HEK293 (cell line): ENCODE data around the gene ODF2.

Experiments
- BCL11A ChIP-seq: fragments of 450-650 bp; formaldehyde crosslinking; IDR thresholded peaks from 2 replicates; pipeline ENCODE4 v1.5.1; 2016; ENCODE audit warnings: low read depth, missing biosample characterization, missing genetic modification characterization
- BCL11B ChIP-seq: fragments of 450-650 bp; formaldehyde crosslinking; IDR thresholded peaks from 2 replicates; pipeline ENCODE4 v1.5.1; 2016; ENCODE audit warnings: low read depth, missing biosample characterization, missing genetic modification characterization
- HOXC10 ChIP-seq: sonication (generic); formaldehyde crosslinking; IDR thresholded peaks from 2 replicates; pipeline ENCODE4 v1.8.1; 2023; ENCODE audit warnings: mild to moderate bottlenecking, missing genetic modification reagents
- INSM2 ChIP-seq: fragments of 450-650 bp; formaldehyde crosslinking; IDR thresholded peaks from 2 replicates; pipeline ENCODE4 v1.5.1; 2016; ENCODE audit warnings: missing biosample characterization, missing genetic modification characterization
- TRIM28 ChIP-seq: IDR thresholded peaks from 2 replicates; pipeline ENCODE4 v1.6.1; 2011; ENCODE audit warnings: low read length, control low read depth, borderline replicate concordance
- ZBTB7A ChIP-seq: fragments of 450-650 bp; formaldehyde crosslinking; IDR thresholded peaks from 2 replicates; pipeline ENCODE4 v1.5.1; 2016; ENCODE audit warnings: low read depth, missing biosample characterization, missing genetic modification characterization
- ZFHX2 ChIP-seq: fragments of 450-650 bp; formaldehyde crosslinking; conservative IDR thresholded peaks from 2 replicates; pipeline ENCODE4 v1.5.1; 2016; ENCODE audit warnings: missing biosample characterization, missing genetic modification characterization
- ZIC2 ChIP-seq: fragments of 450-650 bp; formaldehyde crosslinking; IDR thresholded peaks from 2 replicates; pipeline ENCODE4 v1.5.1; 2016; ENCODE audit warnings: missing biosample characterization, missing genetic modification characterization
- ZNF10 ChIP-seq: fragments of 450-650 bp; formaldehyde crosslinking; IDR thresholded peaks from 2 replicates; pipeline ENCODE4 v1.5.1; 2017; ENCODE audit warnings: missing biosample characterization, missing genetic modification characterization
- ZNF112 ChIP-seq: fragments of 450-650 bp; formaldehyde crosslinking; IDR thresholded peaks from 2 replicates; pipeline ENCODE4 v1.5.0; 2017; ENCODE audit warnings: missing biosample characterization, missing genetic modification characterization
- ZNF174 ChIP-seq: fragments of 450-650 bp; formaldehyde crosslinking; IDR thresholded peaks from 2 replicates; pipeline ENCODE4 v1.5.0; 2017; ENCODE audit warnings: missing biosample characterization, mild to moderate bottlenecking, missing genetic modification characterization
- ZNF2 ChIP-seq: fragments of 450-650 bp; formaldehyde crosslinking; IDR thresholded peaks from 2 replicates; pipeline ENCODE4 v1.5.1; 2016; ENCODE audit warnings: missing biosample characterization, missing genetic modification characterization
- ZNF214 ChIP-seq: fragments of 450-650 bp; formaldehyde crosslinking; IDR thresholded peaks from 2 replicates; pipeline ENCODE4 v1.5.1; 2017; ENCODE audit warnings: missing biosample characterization, mild to moderate bottlenecking, missing genetic modification characterization, borderline replicate concordance
- ZNF221 ChIP-seq: fragments of 450-650 bp; formaldehyde crosslinking; IDR thresholded peaks from 2 replicates; pipeline ENCODE4 v1.5.1; 2017; ENCODE audit warnings: missing biosample characterization, missing genetic modification characterization, borderline replicate concordance
- ZNF302 ChIP-seq: fragments of 450-650 bp; formaldehyde crosslinking; IDR thresholded peaks from 2 replicates; pipeline ENCODE4 v1.5.1; 2016; ENCODE audit warnings: missing biosample characterization, missing genetic modification characterization, low read depth
- ZNF341 ChIP-seq: fragments of 450-650 bp; formaldehyde crosslinking; IDR thresholded peaks from 2 replicates; pipeline ENCODE4; 2016; ENCODE audit warnings: low read depth, missing biosample characterization, missing genetic modification characterization
- ZNF433 ChIP-seq: fragments of 450-650 bp; formaldehyde crosslinking; IDR thresholded peaks from 2 replicates; pipeline ENCODE4 v1.5.1; 2016; ENCODE audit warnings: missing biosample characterization, missing genetic modification characterization, low read depth
- ZNF549 ChIP-seq: fragments of 450-650 bp; IDR thresholded peaks from 2 replicates; pipeline ENCODE4 v1.5.1; 2018; ENCODE audit warnings: missing biosample characterization, missing genetic modification characterization, mild to moderate bottlenecking, inconsistent platforms, moderate library complexity
- ZNF558 ChIP-seq: fragments of 450-650 bp; formaldehyde crosslinking; IDR thresholded peaks from 2 replicates; pipeline ENCODE4 v1.5.1; 2016; ENCODE audit warnings: missing biosample characterization, missing genetic modification characterization
- ZNF571 ChIP-seq: fragments of 450-650 bp; formaldehyde crosslinking; IDR thresholded peaks from 2 replicates; pipeline ENCODE4 v1.5.0; 2017; ENCODE audit warnings: missing biosample characterization, missing genetic modification characterization
- ZNF600 ChIP-seq: fragments of 450-650 bp; formaldehyde crosslinking; IDR thresholded peaks from 2 replicates; pipeline ENCODE4 v1.5.1; 2016; ENCODE audit warnings: missing biosample characterization, missing genetic modification characterization
- ZNF626 ChIP-seq: fragments of 450-650 bp; sonication (Bioruptor Pico); formaldehyde crosslinking; IDR thresholded peaks from 2 replicates; pipeline ENCODE4 v1.5.1; 2018; ENCODE audit warnings: missing biosample characterization, missing genetic modification characterization, inconsistent platforms
- ZNF843 ChIP-seq: fragments of 450-650 bp; formaldehyde crosslinking; IDR thresholded peaks from 2 replicates; pipeline ENCODE4 v1.5.1; 2016; ENCODE audit warnings: missing biosample characterization, missing genetic modification characterization
- TF ChIP-seq, protein P1 (sequence below): fragments of 450-650 bp; formaldehyde crosslinking; IDR thresholded peaks from 2 replicates; pipeline ENCODE4 v1.5.1; 2016; ENCODE audit warnings: missing biosample characterization, missing genetic modification characterization
- TF ChIP-seq, protein P2 (sequence below): fragments of 450-650 bp; formaldehyde crosslinking; IDR thresholded peaks from 2 replicates; pipeline ENCODE4 v1.5.1; 2017; ENCODE audit warnings: missing biosample characterization, missing genetic modification characterization
- TF ChIP-seq, protein P3 (sequence below): fragments of 450-650 bp; formaldehyde crosslinking; IDR thresholded peaks from 2 replicates; pipeline ENCODE4; 2016; ENCODE audit warnings: missing biosample characterization, missing genetic modification characterization
- TF ChIP-seq, protein P4 (sequence below): fragments of 450-650 bp; formaldehyde crosslinking; optimal IDR thresholded peaks from 2 replicates; pipeline ENCODE3; 2016; ENCODE audit warnings: missing biosample characterization, mild to moderate bottlenecking, missing genetic modification characterization
- TF ChIP-seq, protein P5 (sequence below): fragments of 450-650 bp; formaldehyde crosslinking; IDR thresholded peaks from 2 replicates; pipeline ENCODE4 v1.5.0; 2017; ENCODE audit warnings: missing biosample characterization, missing genetic modification characterization, borderline replicate concordance

Gene ODF2

DNA sequence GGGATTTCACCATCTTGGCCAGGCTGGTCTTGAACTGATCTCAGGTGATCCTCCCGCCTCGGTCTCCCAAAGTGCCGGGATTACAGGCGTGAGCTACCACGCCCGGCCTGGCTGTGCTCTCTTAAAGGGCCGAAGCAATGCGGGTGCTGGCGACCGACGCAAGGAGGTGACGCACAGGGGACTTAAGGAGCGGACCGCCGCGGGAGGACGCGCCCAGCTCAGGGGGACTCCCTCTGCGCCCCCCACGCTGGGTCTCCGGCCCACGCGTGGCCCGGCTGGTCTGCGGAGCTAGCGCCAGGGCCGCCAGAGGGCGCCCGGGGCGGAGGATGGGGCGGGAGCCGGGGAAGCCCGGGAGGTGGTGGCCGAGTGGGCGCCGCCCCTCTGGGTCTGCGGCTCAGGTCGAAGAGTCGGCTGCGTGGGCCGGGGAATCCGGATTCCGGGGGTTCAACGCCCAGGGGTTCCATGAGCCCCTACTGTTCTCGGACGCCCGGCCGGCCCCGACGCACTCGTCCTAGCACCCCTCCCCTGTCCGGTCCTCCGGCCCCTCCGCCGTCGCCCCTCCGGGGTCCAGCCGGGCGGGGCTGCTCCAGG is 35.7 kb upstream of the ODF2 start (continued):
- TF ChIP-seq, protein P1, sequence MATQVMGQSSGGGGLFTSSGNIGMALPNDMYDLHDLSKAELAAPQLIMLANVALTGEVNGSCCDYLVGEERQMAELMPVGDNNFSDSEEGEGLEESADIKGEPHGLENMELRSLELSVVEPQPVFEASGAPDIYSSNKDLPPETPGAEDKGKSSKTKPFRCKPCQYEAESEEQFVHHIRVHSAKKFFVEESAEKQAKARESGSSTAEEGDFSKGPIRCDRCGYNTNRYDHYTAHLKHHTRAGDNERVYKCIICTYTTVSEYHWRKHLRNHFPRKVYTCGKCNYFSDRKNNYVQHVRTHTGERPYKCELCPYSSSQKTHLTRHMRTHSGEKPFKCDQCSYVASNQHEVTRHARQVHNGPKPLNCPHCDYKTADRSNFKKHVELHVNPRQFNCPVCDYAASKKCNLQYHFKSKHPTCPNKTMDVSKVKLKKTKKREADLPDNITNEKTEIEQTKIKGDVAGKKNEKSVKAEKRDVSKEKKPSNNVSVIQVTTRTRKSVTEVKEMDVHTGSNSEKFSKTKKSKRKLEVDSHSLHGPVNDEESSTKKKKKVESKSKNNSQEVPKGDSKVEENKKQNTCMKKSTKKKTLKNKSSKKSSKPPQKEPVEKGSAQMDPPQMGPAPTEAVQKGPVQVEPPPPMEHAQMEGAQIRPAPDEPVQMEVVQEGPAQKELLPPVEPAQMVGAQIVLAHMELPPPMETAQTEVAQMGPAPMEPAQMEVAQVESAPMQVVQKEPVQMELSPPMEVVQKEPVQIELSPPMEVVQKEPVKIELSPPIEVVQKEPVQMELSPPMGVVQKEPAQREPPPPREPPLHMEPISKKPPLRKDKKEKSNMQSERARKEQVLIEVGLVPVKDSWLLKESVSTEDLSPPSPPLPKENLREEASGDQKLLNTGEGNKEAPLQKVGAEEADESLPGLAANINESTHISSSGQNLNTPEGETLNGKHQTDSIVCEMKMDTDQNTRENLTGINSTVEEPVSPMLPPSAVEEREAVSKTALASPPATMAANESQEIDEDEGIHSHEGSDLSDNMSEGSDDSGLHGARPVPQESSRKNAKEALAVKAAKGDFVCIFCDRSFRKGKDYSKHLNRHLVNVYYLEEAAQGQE (tag by site-specific recombination) = no peak
- no peak for TF ChIP-seq ZNF626 (tag by site-specific recombination)
- TF ChIP-seq BCL11A (tag by site-specific recombination) = peak; percentile 42; the same call in 1 of the 2 replicates
- TF ChIP-seq, protein P2, sequence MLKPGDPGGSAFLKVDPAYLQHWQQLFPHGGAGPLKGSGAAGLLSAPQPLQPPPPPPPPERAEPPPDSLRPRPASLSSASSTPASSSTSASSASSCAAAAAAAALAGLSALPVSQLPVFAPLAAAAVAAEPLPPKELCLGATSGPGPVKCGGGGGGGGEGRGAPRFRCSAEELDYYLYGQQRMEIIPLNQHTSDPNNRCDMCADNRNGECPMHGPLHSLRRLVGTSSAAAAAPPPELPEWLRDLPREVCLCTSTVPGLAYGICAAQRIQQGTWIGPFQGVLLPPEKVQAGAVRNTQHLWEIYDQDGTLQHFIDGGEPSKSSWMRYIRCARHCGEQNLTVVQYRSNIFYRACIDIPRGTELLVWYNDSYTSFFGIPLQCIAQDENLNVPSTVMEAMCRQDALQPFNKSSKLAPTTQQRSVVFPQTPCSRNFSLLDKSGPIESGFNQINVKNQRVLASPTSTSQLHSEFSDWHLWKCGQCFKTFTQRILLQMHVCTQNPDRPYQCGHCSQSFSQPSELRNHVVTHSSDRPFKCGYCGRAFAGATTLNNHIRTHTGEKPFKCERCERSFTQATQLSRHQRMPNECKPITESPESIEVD (tag by site-specific recombination) = no peak
- TF ChIP-seq ZNF571 (tag by site-specific recombination) = no peak
- TF ChIP-seq ZFHX2 = peak; percentile 97
- peak; percentile 56; the same call in 1 of the 2 replicates for TF ChIP-seq ZIC2 (tag by site-specific recombination)
- no peak for TF ChIP-seq ZNF843 (tag by site-specific recombination)
- TF ChIP-seq, protein P3, sequence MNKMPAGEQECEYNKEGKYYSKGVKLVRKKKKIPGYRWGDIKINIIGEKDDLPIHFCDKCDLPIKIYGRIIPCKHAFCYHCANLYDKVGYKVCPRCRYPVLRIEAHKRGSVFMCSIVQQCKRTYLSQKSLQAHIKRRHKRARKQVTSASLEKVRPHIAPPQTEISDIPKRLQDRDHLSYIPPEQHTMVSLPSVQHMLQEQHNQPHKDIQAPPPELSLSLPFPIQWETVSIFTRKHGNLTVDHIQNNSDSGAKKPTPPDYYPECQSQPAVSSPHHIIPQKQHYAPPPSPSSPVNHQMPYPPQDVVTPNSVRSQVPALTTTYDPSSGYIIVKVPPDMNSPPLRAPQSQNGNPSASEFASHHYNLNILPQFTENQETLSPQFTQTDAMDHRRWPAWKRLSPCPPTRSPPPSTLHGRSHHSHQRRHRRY (tag by site-specific recombination) = no peak
- no peak for TF ChIP-seq ZNF174 (tag by site-specific recombination)
- TF ChIP-seq, protein P4, sequence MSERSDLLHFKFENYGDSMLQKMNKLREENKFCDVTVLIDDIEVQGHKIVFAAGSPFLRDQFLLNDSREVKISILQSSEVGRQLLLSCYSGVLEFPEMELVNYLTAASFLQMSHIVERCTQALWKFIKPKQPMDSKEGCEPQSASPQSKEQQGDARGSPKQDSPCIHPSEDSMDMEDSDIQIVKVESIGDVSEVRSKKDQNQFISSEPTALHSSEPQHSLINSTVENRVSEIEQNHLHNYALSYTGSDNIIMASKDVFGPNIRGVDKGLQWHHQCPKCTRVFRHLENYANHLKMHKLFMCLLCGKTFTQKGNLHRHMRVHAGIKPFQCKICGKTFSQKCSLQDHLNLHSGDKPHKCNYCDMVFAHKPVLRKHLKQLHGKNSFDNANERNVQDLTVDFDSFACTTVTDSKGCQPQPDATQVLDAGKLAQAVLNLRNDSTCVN (tag by site-specific recombination) = peak; percentile 49
- TF ChIP-seq BCL11B = peak; percentile 6; the same call in 1 of the 2 replicates
- TF ChIP-seq ZNF549 = no peak
- TF ChIP-seq ZNF302 = no peak
- 0 out of 2 replicates have a peak, but pooled peaks have one; percentile 27 for TF ChIP-seq ZBTB7A
- TF ChIP-seq ZNF558 (tag by site-specific recombination) = no peak
- no peak for TF ChIP-seq ZNF221 (tag by site-specific recombination)
- 0 out of 2 replicates have a peak, but pooled peaks have one; percentile 12 for TF ChIP-seq ZNF600 (tag by site-specific recombination)
- TF ChIP-seq ZNF112 (tag by site-specific recombination) = no peak
- no peak for TF ChIP-seq HOXC10 (CRISPR knock-in tag)
- TF ChIP-seq INSM2 (tag by site-specific recombination) = no peak
- TF ChIP-seq ZNF214 (tag by site-specific recombination) = no peak
- TF ChIP-seq, protein P5, sequence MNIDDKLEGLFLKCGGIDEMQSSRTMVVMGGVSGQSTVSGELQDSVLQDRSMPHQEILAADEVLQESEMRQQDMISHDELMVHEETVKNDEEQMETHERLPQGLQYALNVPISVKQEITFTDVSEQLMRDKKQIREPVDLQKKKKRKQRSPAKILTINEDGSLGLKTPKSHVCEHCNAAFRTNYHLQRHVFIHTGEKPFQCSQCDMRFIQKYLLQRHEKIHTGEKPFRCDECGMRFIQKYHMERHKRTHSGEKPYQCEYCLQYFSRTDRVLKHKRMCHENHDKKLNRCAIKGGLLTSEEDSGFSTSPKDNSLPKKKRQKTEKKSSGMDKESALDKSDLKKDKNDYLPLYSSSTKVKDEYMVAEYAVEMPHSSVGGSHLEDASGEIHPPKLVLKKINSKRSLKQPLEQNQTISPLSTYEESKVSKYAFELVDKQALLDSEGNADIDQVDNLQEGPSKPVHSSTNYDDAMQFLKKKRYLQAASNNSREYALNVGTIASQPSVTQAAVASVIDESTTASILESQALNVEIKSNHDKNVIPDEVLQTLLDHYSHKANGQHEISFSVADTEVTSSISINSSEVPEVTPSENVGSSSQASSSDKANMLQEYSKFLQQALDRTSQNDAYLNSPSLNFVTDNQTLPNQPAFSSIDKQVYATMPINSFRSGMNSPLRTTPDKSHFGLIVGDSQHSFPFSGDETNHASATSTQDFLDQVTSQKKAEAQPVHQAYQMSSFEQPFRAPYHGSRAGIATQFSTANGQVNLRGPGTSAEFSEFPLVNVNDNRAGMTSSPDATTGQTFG (tag by site-specific recombination) = no peak
- peak; percentile 28; the same call in 1 of the 2 replicates for TF ChIP-seq ZNF341 (tag by site-specific recombination)
- no peak for TF ChIP-seq TRIM28
- peak; percentile 69; the same call in 1 of the 2 replicates for TF ChIP-seq ZNF2
- TF ChIP-seq ZNF433 (tag by site-specific recombination) = no peak
- no peak for TF ChIP-seq ZNF10 (tag by site-specific recombination)
